Heart right ventricle (tissue), 16 donors: ENCODE results near the gene MAPRE2. TPM values are rescaled to one million over a fixed set of nuclear protein-coding genes. Genes with fewer than 3 reads are reported as not detected.

Experiments
- ATAC-seq, 8 donors: fragments of 200-7000 bp; cut with Tn5 transposase; one replicate each; pipeline ENCODE4 v1.9.1; 2020; ENCODE audit warnings: mild to moderate bottlenecking in 8 of 8, moderate library complexity in 8 of 8, moderate number of reproducible peaks in 1 of 8
- DNase-seq, 2 donors: peaks; one replicate each; pipeline ENCODE4 v3.0.0-alpha.2; 2020
- H3K27ac ChIP-seq, 10 donors: fragments of 200-600 bp; sonication (generic) in 2 of 10; one replicate each; pipeline versions ENCODE4 v1.5.0 to v1.8.0; 2020 to 2022; ENCODE audit warnings: mild to moderate bottlenecking in 3 of 10
- H3K27me3 ChIP-seq, 7 donors: fragments of 200-600 bp; one replicate each; pipeline ENCODE4 v1.8.0; 2021 to 2022; ENCODE audit warnings: mild to moderate bottlenecking in 2 of 7
- H3K36me3 ChIP-seq, 9 donors: fragments of 200-600 bp; sonication (generic) in 1 of 9; one replicate each; pipeline versions ENCODE4 v1.5.0 to v1.8.0; 2020 to 2022; ENCODE audit warnings: mild to moderate bottlenecking in 2 of 9
- H3K4me1 ChIP-seq, 9 donors: fragments of 200-600 bp; sonication (generic) in 1 of 9; one replicate each; pipeline versions ENCODE4 v1.5.0 to v1.8.0; 2020 to 2022; ENCODE audit warnings: mild to moderate bottlenecking in 4 of 9
- H3K4me3 ChIP-seq, 10 donors: fragments of 200-600 bp; sonication (generic) in 2 of 10; one replicate each; pipeline versions ENCODE4 v1.5.0 to v1.8.0; 2020 to 2022; ENCODE audit warnings: mild to moderate bottlenecking in 7 of 10, moderate library complexity in 2 of 10
- H3K9me3 ChIP-seq, 11 donors: fragments of 200-600 bp in 10 of 11; sonication (generic) in 2 of 11; one replicate each; pipeline versions ENCODE4 v1.5.0 to v1.8.0; 2013 to 2022; ENCODE audit warnings: mild to moderate bottlenecking in 2 of 11, control low read depth in 1 of 11, moderate library complexity in 1 of 11
- WGBS, 2 donors: extraction: QIAGEN DNeasy Blood & Tissue Kit; methylation state at CpG; one replicate each; pipeline ENCODE4 v1.1.7; 2013; ENCODE audit warnings: inconsistent platforms in 1 of 2; 5-methylcytosine and 5-hydroxymethylcytosine counted together
- intact Hi-C, 10 donors: fragments of 100-400 bp; cut with DNase I; formaldehyde crosslinking; loops; one replicate each; pipeline versions ENCODE4 v1.11.1 to v1.14.2; 2022
- polyA plus RNA-seq, 2 donors: library from polyadenylated mRNA; stranded (reverse); fragments of 200-250 nt; gene quantifications; one replicate each; pipeline ENCODE4 v1.2.3, GENCODE V29; 2013
- total RNA-seq, 10 donors: library from RNA; stranded (reverse); fragmentation: NEBNext Ultra II Directional in 3 of 10; extraction: Animal tissue kit (Norgen Biotek cat#: 25700) in 3 of 10; gene quantifications; one replicate each; pipeline versions ENCODE4 v1.2.1 to v1.2.4, GENCODE V29; 2021 to 2023
- TF ChIP-seq, protein P1 (sequence below), 9 donors: fragments of 200-600 bp; sonication (generic) in 2 of 9; IDR thresholded peaks; one replicate each; pipeline versions ENCODE4 v1.5.0 to v1.8.0; 2021 to 2022; ENCODE audit warnings: antibody characterized with exemption in 9 of 9, mild to moderate bottlenecking in 5 of 9, moderate library complexity in 1 of 9
- donor health status: Arrhythmogenic right ventricular cardiomyopathy.
- donor health status: ischemic (EF 13 %, LVEDD 7.1; RV severe dilation, severe dysfunction).
- donor health status: healthy with polysubstance abuse.
- donor health status: DM: no; HTN: yes; CAD: no.
- donor health status: DM: no; HTN: no; CAD: no.
- donor health status: ischemic (EF 25% LVEDD 6.9; RV normal size, moderate dysfunction).
- donor health status: ischemic (EF 25% LVEDD 5.7; RV mildly dilated, moderate dysfunction).
- donor health status: healthy.
- donor health status: DM: yes; HTN: yes; CAD: no.
- donor health status: Ischemic cardiomyopathy.
- donor health status: ischemic (EF 35%, LVEDD 5.7; RV mildly dilated, moderate dysfunction).
- donor health status: nonischemic (EF 11% LVEDD 7.7; RV severe dilation, severe dysfunction).
- donor health status: DM: yes; HTN: yes; CAD: no.
- donor health status: PGD.
- donor health status: ischemic (EF 29% LVEDD 5.4; RV normal size, mild dysfunction).
- donor health status: nonischemic (EF 23%, LVEDD 6.1; RV moderate dilation, normal function).

The MAPRE2 gene
- total and polyA plus RNA-seq, 12 donors = 31.7 to 211 (median 130) TPM

GRCh38 chr18:35080058-35080457, 38.8 kb downstream of the MAPRE2 start:
- Histone ChIP-seq H3K9me3 (no peaks in the 10 kb centered on the region), H3K4me1 (peaks cover 13 to 86% (median 56%) of the 10 kb centered on the region in 9 donors), H3K36me3 (peaks cover 0 to 7% (median 0%) of the 10 kb centered on the region in 9 donors), H3K27ac (peak overlapping the region in 2 of 10 donors; percentile 0 to 6), H3K27me3 (no peaks in the 10 kb centered on the region), H3K4me3 (no peak overlapping the region)
- ATAC-seq (no peak), DNase-seq (no peak)
- 97 to 100% methylated on average over 1 of the region's 1 CpG for WGBS, 2 donors
- intact Hi-C loops = loop anchor here in 3 of 10 donors (5.0 kb wide), 2 partner anchors 38 to 52 kb away; partner anchors contain the start of gene MAPRE2 (in 2 of the 3)
- TF ChIP-seq, protein P1, sequence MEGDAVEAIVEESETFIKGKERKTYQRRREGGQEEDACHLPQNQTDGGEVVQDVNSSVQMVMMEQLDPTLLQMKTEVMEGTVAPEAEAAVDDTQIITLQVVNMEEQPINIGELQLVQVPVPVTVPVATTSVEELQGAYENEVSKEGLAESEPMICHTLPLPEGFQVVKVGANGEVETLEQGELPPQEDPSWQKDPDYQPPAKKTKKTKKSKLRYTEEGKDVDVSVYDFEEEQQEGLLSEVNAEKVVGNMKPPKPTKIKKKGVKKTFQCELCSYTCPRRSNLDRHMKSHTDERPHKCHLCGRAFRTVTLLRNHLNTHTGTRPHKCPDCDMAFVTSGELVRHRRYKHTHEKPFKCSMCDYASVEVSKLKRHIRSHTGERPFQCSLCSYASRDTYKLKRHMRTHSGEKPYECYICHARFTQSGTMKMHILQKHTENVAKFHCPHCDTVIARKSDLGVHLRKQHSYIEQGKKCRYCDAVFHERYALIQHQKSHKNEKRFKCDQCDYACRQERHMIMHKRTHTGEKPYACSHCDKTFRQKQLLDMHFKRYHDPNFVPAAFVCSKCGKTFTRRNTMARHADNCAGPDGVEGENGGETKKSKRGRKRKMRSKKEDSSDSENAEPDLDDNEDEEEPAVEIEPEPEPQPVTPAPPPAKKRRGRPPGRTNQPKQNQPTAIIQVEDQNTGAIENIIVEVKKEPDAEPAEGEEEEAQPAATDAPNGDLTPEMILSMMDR (IDR thresholded peaks at IDR 0.05) = no peak

GRCh38 chr18:35083174-35083712, 42.0 kb downstream of the MAPRE2 start:
- Histone ChIP-seq H3K4me3 (no peak overlapping the region), H3K27me3 (no peaks in the 10 kb centered on the region), H3K4me1 (peaks cover 9 to 89% (median 61%) of the 10 kb centered on the region in 9 donors), H3K36me3 (peaks cover 0 to 7% (median 0%) of the 10 kb centered on the region in 9 donors), H3K27ac (peak overlapping the region; percentile 54 to 87 (median 76)), H3K9me3 (no peaks in the 10 kb centered on the region)
- 47 to 56% methylated on average over 3 of the region's 3 CpGs for WGBS, 2 donors
- TF ChIP-seq, protein P1 (IDR thresholded peaks at IDR 0.05) = no peak
- intact Hi-C loops = loop anchor here in 3 of 10 donors (5.0 kb wide), 2 partner anchors 41 to 49 kb away; partner anchors contain the start of gene MAPRE2 (in 2 of the 3)
- DNase-seq (peak in 1 of 2 donors; percentile 61), ATAC-seq (peak; percentile 83 to 95 (median 92))

DNA sequence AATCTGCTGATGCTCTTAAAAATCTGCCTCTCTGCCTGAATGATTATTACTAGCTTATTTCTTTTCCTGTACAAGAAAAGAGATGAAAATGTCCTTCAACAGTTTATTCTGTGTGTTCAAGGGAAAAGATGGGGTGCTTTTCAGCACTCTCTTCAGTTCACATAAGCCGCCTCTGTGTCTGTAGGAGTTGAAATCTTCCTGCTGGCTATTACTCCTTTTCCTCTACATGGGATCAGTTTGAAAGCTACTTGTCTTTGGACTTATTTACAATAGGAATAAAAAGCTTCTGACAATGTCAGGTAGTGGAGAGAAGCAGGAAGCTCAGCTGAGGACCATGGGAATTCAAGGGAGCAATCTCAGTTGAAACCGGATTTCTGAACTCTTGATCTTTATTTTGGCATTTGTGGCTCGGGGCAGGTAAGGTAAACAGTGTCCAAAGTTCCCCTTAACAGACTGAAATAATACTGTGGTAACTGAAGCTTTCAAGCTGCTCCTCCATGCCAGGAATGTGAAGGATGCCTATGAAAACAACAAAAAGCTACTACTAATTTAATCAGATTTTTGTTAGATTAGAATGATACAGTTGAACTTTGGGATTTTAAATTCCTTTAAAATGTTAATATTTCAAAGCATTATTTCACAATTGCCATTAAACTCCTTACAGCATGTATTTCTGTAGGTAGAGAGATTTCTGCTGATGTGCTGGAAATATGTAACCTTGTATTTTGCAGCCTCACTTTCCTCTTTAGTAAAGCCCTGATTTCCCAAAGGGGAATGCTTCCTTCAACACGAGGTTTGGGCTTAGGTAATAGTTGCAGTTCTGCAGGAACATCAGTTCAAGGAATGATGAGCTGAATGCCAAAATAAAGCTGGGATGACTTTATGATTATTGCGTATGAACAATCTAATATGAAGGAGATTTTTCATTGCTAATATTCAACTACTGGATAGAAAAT, 43.6 kb downstream of the MAPRE2 start:
- WGBS, 2 donors = 44 to 53% methylated on average over 5 of the region's 5 CpGs
- Histone ChIP-seq H3K36me3 (peaks cover 0 to 7% (median 0%) of the 10 kb centered on the region in 9 donors), H3K4me3 (no peak overlapping the region), H3K4me1 (peaks cover 7 to 89% (median 67%) of the 10 kb centered on the region in 9 donors), H3K9me3 (no peaks in the 10 kb centered on the region), H3K27ac (peak overlapping the region; percentile 38 to 87 (median 76)), H3K27me3 (no peaks in the 10 kb centered on the region)
- DNase-seq (no peak), ATAC-seq (peak in 3 of 8 donors; percentile 1 to 15 (median 10))
- TF ChIP-seq, protein P1 (IDR thresholded peaks at IDR 0.05) = no peak
- intact Hi-C loops = loop anchor here in 3 of 10 donors (1.0 to 5.0 kb wide), 4 partner anchors 42 to 53 kb away; partner anchors contain the start of gene MAPRE2 (in 2 of the 3)
